Measurements from ENCODE around the gene BMP10.

BMP10 gene, protein sequence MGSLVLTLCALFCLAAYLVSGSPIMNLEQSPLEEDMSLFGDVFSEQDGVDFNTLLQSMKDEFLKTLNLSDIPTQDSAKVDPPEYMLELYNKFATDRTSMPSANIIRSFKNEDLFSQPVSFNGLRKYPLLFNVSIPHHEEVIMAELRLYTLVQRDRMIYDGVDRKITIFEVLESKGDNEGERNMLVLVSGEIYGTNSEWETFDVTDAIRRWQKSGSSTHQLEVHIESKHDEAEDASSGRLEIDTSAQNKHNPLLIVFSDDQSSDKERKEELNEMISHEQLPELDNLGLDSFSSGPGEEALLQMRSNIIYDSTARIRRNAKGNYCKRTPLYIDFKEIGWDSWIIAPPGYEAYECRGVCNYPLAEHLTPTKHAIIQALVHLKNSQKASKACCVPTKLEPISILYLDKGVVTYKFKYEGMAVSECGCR

GRCh38 chr2:68871159-68871764 is at the start of gene BMP10:
BMP10 (minus strand) TSS chr2:68871397; CDS start chr2:68871358, 39 bp downstream.
- DNase-seq (ENCODE audit: low spot score), result no peak

DNA sequence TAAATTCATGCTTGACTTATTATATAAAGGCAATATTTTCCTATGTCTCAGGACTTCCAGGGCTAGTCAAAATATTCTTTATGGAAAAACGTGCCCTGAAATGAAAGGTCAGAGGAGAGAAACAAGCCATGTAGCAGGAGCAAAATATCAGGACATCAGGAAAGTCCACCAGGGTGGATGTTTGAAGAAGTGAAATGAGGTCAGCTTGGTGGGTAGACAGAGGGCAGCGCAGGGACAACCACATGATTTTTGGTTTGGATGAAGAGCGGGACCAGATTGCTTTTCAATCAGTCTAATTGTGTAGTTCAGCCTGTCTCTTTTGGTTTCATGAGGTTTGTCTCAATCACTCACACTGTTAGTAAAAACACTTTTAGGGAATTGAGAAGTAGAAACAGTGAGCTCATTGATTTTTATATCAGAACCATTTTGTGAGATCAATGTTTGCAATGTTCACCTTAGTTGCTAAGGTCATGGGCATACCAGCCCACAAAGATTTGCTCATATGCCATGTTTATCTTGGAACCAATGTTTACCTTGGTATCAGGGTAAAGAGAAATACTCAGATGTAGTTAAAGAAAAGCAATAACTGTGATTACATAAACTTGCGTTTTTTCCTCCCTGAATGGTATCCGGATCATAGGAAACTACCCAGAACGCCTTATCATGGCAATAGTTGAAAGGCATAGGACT is 49.4 kb upstream of the BMP10 start:
- DNase-seq (ENCODE audit: low spot score), result no peak

DNA sequence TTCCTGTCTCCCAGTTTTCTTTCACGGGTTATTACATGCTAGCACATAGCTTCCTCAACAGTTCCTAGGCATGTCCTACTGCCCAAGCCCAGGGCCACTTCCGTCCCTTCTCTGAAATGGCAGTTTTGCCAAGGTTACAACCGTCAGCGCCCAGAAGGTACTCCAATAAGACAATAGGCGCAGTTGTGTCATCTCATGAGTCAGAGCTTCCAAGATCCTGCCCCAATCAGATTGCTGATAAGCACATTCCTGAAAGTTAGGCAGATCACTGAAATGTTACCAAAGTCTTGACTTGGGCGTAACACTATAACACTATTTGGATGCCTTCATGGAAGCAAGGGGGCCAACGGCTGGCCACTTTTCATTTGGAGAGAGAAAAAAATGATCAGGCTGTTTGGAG is 47.3 kb upstream of the BMP10 start:
- DNase-seq (ENCODE audit: low spot score), result no peak

- DNase-seq (ENCODE audit: low spot score), result no peak
Observed at GRCh38 chr2:68917034-68917718, 46.0 kb upstream of the BMP10 start.

DNA sequence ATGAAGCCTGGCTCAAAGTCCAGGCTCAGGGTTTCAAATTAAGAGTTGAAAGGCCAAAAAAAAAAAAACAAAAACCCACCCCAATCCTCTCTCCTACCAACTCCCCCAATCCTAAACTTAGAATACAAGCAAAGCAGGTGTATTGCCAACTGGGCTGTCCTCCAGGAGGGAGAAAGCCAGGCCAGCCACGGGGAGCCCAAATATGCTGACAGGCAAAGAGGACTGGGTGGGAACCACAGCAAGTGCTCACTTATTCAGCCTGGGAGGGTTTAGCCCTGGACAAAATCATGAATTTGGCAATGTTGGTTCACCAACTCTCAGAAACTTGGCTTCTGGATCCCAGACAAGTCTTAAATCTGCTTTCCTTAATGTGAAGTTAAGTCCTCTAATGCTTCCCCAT is 45.0 kb upstream of the BMP10 start:
- no peak for DNase-seq (ENCODE audit: low spot score)

GRCh38 chr2:68915393-68915792 is 44.2 kb upstream of the BMP10 start:
- no peak for DNase-seq (ENCODE audit: low spot score)

GRCh38 chr2:68913359-68913758 is 42.2 kb upstream of the BMP10 start:
- no peak for DNase-seq (ENCODE audit: low spot score)

- DNase-seq (ENCODE audit: low spot score), result peak; percentile 55
Observed at GRCh38 chr2:68912732-68913131, 41.5 kb upstream of the BMP10 start.

GRCh38 chr2:68912111-68912510 is 40.9 kb upstream of the BMP10 start:
- DNase-seq (ENCODE audit: low spot score), result no peak

DNA sequence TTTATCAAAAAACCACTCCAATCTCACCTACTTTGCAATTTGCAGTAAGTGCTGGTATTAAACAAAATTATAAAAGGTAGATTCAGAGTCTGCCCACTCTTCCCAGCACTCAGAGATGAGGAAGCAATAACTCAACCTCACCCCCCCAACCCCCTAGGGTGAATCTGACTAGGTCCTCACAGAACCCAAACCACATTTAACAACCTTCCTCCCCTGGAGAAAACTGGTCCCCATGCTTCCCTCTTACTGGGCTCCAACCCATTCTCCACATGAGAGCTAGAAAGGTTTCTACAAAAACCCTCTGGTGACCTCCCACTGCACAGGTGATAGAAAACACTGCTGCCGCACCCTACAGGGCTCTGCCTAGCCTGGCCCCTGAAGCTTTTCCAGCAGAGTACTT is 40.5 kb upstream of the BMP10 start:
- no peak for DNase-seq (ENCODE audit: low spot score)

DNA sequence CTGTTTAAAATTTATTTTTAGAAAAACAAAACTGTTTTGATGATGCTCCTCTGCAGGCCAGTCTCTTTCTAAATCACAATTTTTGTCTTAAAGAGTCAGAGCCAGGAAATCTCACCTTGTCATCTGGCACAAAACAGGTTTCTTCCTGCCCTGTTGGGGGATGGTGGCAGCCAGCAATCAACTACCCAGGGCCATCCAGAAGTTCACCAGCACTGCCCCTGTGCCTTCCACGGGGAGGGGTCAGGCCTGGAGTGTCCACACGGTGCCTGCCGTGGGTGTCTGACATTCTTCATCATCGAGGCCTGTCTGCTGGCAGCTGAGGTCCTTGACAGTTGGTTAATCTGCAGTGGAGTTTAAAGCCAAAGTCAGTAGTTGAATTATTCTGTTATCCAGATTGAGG is 40.0 kb upstream of the BMP10 start:
- peak; percentile 12 for DNase-seq (ENCODE audit: low spot score)

GRCh38 chr2:68909793-68910674 is 38.8 kb upstream of the BMP10 start:
- DNase-seq (ENCODE audit: low spot score), result peak; percentile 73

DNA sequence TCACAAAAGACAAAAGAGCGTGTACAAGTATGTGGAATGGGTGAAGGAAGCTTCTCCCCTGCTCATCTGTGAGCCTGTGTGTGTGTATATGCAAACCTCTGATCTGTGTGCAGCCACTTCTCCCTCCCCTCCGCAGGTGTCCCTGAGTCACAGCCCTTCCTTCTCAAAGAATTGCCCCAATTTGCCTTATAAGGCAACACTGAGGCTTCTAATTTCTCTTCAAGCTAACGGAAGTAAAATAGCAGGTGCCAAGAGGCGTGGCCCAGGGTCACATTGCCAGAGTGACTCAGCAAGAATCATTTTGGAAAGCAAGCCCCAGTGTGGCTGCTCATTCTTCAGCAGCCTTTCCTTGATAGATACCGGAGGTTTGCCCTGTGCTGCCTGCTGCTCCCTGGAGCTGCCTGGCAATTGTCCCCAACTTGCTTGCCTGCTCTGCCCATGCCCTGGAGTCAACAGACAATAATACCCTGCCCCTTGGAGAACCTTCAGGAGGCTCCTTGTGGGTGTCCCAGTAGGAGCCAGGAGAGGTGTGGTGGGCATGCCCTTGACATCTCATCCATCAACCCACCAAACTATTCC is 37.3 kb upstream of the BMP10 start:
- peak; percentile 94 for DNase-seq (ENCODE audit: low spot score)

- DNase-seq (ENCODE audit: low spot score), result no peak
Observed at GRCh38 chr2:68907920-68908253, 36.7 kb upstream of the BMP10 start.

- no peak for DNase-seq (ENCODE audit: low spot score)
Observed at GRCh38 chr2:68907232-68907919, 36.2 kb upstream of the BMP10 start.

- no peak for DNase-seq (ENCODE audit: low spot score)
Observed at GRCh38 chr2:68906716-68907115, 35.5 kb upstream of the BMP10 start.

DNA sequence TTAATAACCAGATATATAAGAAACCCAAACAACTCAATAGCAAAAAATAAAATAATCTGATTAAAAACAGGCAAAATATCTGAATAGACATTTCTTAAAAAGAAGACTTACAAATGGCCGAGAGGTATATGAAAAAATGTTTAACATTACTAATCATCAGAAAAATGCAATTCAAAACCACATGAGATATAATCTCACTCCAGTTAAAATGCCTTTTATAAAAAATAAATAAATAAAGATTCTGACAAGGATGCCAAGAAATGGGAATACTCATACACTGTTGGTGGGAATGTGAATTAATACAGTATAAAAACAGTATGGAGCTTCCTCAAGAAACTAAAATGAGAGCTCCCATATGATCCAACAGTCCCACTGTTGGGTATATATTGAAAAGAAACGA is 33.9 kb upstream of the BMP10 start:
- DNase-seq (ENCODE audit: low spot score), result no peak

- no peak for DNase-seq (ENCODE audit: low spot score)
Observed at GRCh38 chr2:68901561-68901960, 30.4 kb upstream of the BMP10 start.

DNA sequence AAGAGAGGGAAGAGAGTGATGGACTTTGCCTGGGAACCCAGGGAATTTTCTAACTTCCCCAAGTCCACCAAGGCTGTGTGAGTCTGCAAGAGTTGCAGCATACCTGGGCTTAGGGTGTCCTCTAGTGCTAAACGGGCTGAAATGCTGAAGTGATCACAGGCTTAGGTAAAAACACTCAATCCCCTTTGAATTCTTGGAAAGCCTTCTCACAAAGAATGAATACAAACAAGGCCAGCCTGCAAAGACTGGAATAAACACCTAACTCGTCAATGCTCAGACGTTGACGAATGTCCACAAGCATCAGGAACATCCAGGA is 30.0 kb upstream of the BMP10 start:
- DNase-seq (ENCODE audit: low spot score), result no peak

- DNase-seq (ENCODE audit: low spot score), result no peak
Observed at GRCh38 chr2:68900496-68901198, 29.4 kb upstream of the BMP10 start.

All from CD4-positive, alpha-beta T cell treated with Interleukin-6 at 100 ng/mL for 8 hours (primary cell).